ENCODE measurements around the gene TTC34.
"Not testable (repeated sequence)": the region's sequence is repeated elsewhere in the genome, so short reads cannot be mapped to it uniquely, and the experiment has no call there.

The TTC34 gene

DNA sequence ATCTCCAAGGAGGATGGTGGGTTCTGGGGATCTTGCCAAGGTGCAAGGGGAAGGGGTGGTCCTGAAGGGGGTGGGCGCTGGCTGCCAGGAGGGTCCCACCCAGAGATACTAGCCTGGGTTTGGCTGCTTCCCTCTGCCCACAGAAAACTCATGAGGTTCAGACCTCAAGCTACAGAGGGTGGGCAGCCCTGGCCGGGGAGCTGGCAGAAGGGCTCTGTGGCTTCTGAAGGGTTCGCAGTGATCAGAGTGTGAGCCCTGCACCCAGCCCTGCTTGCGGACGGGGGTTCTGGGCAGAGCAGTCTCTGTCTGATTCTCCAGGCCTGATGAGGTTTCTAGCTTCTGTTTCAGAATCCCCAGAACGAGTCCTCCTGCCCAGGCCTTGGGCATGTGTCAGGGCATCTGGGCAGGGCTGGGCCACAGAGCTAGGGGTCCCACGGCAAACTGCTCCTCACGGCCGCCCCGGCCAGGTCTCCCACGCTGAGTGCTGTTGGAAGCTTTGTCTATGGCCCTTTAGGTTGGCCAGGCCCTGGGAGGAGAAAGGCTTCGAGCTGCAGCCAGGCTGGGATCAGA lies 168.0 kb downstream of the TTC34 start:
- Mint-ChIP-seq H3K27ac (no peak overlapping the region), H3K4me3 (no peak overlapping the region), H3K36me3 (no peaks in the 10 kb centered on the region), H3K9me3 (peaks cover 6% of the 10 kb centered on the region), H3K27me3 (peaks cover 36% of the 10 kb centered on the region), H3K4me1 (no peaks in the 10 kb centered on the region)
- no peak for ATAC-seq

DNA sequence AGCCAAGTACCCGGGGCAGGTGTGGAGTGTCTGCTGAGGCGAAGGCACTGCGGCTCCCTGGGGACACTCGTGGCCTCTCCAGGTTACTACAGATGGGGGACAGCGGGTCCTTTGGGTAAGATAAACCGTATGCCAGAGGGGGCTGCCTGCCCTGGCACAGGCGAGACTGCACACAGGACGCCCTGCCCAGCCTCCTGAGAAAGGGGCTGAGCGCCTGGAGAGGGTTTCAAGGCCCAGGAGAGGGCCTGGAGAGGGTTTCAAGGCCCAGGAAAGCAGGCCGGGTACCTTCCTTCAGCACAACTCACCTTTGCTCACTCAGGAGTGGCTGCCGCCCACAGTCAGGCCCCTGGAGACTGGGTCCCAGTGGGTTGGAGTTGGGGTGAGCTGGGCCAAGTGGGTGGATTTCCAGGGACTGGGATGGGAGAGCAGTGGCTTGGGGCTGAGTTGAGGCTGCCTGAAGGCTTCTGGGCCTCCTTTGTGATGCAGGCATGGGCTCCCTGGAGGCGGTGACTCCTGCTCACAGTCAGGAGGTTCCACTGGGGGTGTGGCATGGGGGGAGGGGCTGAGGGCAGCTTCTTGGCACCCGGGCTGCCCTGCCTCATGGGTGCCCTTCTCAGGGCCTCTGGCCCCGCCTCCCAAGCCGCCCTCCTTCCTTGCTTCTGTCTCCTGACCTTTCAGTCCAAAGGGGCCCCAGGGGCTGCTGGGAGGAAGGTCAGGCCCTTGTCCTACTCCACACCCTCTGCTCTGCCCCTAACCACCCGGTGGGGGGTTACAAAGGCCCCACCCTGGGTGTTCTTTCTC lies 168.7 kb downstream of the TTC34 start, which contains the start of gene MMEL1:
MMEL1 (minus strand) TSS at position 456 of the 801 bp plus-strand sequence. CDS start 3,532 bp downstream, outside the sequence.
- Mint-ChIP-seq H3K9me3 (peaks cover 6% of the 10 kb centered on the region), H3K27me3 (peaks cover 43% of the 10 kb centered on the region), H3K4me3 (no peak within 1 kb of the TSS), H3K4me1 (no peaks in the 10 kb centered on the region), H3K36me3 (no peaks in the 10 kb centered on the region), H3K27ac (no peak within 1 kb of the TSS)
- no peak for ATAC-seq

DNA sequence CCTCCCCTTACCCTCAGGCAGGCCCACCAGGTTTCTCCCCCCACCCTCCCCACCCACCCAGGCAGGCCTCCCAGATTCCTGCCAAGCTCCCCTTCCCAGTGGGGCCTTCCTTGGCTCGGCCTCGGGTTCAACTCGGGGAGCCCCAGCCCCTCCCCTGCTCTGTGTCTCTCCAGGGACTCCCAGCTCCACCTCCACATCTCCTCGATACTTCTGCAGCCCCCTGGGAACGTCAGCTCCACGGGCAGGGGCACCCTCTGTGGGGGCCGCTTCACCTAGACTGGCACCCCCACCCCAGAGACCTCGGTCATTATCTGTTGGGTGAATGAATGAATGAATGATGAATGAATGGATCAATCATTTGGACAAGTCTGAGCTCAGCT lies 169.5 kb downstream of the TTC34 start:
- H3K27ac Mint-ChIP-seq, result no peak overlapping the region
- no peaks in the 10 kb centered on the region for H3K4me1 Mint-ChIP-seq
- no peak overlapping the region for H3K4me3 Mint-ChIP-seq
- no peaks in the 10 kb centered on the region for H3K36me3 Mint-ChIP-seq
- H3K9me3 Mint-ChIP-seq, result peaks cover 4% of the 10 kb centered on the region
- ATAC-seq, result no peak
- peaks cover 50% of the 10 kb centered on the region for H3K27me3 Mint-ChIP-seq

DNA sequence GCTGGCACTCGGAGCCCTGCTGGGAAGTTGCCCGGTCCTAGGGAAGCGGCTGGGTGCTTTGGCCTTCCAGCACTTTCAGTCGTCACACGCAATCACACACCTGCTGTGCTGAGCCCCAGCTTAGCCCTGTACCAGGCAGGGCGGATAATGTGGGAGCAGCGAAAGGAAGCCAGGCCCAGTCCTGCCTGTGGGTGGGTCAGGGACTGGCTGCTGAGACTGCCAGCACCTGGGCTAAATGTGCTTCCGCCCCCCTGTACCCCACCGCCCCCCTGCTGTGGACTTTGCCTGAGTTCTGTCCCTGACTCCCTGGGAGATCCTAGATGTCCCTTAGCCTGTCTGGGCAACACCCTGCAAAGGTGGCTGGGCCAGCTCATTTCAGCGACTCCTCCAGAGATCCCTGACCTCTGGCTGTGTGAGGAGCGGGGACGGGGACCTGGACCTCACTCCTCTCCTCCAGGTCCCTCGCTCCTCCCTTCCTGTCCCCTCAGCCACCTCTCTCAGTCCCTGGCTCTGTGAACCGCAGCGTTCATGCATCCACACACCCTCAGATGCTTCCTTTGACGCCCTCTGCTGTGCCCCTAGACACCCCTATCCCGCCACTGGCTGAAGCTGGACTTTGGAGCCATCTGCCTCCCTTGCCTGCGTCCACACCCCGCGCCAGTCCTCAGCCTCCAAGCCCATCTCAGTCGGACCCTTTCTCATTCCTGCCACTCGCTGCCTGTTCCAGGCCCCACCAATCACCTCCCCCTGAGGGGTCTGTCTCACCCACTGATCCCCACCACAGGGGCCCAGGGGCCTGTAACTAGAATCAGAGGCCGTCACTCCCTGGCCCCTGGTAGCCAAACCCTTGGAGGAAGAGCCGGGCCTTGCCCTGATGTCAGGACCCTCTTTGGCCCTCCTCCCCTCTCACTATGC lies 170.1 kb downstream of the TTC34 start:
- ATAC-seq, result no peak
- Mint-ChIP-seq H3K27ac (no peak overlapping the region), H3K27me3 (peaks cover 57% of the 10 kb centered on the region), H3K4me3 (no peak overlapping the region), H3K9me3 (no peaks in the 10 kb centered on the region), H3K36me3 (no peaks in the 10 kb centered on the region), H3K4me1 (no peaks in the 10 kb centered on the region)

DNA sequence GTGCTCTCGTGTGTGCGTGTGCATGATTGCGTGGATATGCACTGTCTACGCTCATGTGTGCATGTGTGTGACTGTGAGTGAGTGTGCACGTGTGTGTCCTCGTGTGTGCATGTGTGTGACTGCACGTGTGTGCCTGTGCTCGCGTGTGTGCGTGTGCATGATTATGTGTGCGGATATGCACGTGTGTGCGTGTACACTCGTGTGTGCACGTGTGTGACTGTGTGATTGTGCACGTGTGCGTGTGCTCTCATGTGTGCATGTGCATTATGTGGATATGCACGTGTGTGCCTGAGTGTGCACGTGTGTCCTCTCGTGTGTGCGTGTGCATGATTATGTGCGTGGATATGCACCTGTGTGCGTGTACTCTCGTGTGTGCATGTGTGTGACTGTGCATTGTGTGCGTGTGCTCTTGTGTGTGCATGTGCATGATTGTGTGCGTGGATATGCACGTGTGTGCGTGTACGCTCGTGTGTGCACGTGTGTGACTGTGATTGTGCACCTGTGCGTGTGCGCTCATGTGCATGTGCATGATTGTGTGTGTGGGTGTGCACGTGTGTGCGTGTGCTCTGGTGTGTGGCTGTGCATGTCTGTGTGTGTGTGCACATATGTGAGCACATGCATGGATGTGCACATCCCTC lies 170.9 kb downstream of the TTC34 start:
- no peaks in the 10 kb centered on the region for H3K36me3 Mint-ChIP-seq
- ATAC-seq, result no peak
- H3K4me1 Mint-ChIP-seq, result no peaks in the 10 kb centered on the region
- no peaks in the 10 kb centered on the region for H3K9me3 Mint-ChIP-seq
- no peak overlapping the region for H3K4me3 Mint-ChIP-seq
- peaks cover 64% of the 10 kb centered on the region for H3K27me3 Mint-ChIP-seq
- H3K27ac Mint-ChIP-seq, result no peak overlapping the region

DNA sequence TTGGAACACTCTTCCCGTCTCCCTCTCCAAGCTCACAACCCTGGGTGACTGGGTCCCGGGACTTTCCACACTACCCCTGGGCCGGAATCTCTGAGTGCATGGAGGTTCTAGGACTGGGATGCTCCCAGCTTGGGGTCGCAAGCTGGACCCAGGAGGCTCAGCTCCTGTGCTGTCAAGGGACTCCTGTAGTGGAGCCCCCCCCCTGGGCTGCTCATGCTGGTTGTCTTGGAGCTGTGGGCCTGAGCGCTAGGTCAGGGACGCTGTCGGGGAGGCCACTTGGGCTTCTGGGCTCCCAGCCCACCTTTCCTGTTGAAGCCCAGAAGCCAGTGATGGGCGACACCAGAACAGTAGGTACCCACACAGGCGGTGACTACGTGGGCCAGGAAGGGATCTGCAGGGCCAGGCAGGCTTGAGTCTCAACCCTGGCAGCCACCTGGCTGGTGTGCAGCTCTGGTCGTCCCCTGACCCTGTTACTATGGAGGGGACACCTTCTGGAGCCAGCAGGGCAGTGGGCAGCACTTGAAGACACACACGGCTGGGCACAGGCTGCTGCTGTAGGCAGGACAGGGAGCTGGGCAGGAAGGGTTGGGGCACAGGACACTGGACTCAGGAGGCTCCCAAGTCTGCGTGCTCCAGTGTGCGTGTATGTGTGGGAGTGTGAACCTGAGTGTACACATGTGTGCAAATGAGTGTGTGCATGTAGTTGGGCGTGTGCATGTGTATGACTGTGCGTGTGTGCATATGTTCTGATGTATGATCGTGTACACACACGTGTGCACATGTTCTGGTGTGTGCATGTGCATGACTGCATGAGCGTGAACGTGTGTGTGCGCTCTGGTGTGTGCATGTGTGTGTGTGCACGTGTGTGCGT lies 171.6 kb downstream of the TTC34 start:
- no peak overlapping the region for H3K4me3 Mint-ChIP-seq
- no peak for ATAC-seq
- H3K27ac Mint-ChIP-seq, result no peak overlapping the region
- no peaks in the 10 kb centered on the region for H3K9me3 Mint-ChIP-seq
- peaks cover 72% of the 10 kb centered on the region for H3K27me3 Mint-ChIP-seq
- no peaks in the 10 kb centered on the region for H3K36me3 Mint-ChIP-seq
- H3K4me1 Mint-ChIP-seq, result no peaks in the 10 kb centered on the region

DNA sequence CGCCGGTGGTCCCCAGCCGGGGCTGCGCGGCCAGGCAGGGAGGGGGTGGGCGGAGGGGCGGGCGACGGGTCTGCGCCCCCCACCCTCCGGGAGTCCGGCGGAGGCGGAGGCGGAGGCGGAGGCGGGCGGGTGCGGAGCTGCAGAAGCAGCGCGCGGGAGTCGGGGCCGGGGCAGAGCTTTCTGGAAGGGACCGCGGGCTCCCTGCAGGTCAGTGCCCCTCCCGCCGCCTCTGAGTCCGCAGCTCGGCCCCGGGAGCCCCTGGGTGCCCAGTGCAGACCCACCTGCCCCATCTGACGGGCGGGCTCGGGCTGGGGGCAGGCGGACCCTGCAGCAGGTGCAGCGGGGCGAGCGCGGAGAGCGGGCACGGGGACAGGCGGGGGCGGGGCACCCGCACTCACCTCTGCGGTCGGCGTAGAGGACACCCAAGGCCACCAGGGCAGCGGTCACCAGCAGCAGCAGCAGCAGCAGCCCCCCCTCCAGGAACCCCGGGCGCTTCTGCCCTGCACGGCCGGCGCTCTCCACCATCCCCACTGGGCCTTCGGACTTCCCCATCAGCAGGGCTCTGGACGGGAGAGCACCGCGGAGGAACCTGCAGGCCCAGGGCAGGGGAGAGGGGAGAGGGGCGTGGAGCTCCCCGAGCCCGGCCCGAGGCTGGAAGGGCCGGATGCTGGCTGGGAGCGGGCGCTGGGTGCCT lies 172.4 kb downstream of the TTC34 start:
- peak; percentile 42 for ATAC-seq
- Mint-ChIP-seq H3K27me3 (peaks cover 80% of the 10 kb centered on the region), H3K4me3 (no peak overlapping the region)

DNA sequence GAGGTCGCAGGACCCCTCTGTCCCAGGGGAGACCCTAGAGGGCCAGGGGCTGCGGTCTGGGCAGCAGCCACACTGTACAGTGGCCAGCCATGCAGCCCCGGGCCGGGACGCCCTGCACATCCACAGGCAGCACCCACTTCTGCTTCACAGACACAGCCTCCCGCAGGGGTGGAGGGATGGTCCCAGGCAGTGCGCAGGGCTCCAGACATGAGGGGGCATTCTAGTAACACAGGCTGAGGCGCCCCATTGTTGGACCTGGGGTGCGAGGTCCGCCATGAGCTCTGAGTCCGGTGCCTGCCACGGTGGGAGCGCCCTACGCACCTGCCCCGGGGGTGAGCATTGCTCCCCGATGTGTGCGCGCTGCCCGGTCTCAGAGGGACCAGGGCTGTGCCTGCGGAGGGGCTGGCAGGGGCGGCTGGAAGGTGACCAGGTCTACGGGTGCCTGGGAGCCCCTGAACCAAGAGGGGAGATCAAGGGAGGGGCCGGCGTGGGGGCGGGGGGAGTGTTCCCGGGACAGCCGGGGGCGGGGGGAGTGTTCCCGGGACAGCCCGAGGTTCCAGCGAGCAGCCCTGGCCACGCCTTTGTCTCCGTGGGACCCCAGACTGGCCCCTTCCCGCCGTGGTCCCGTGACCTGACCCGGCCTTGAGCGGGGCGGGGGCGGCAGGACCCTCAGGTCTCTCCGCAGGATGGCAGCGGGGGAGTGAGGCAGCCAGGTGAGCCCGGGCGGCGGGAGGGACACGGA lies 173.1 kb downstream of the TTC34 start:
- Mint-ChIP-seq H3K36me3 (no peaks in the 10 kb centered on the region), H3K27ac (no peak overlapping the region), H3K4me1 (no peaks in the 10 kb centered on the region), H3K27me3 (peaks cover 82% of the 10 kb centered on the region), H3K4me3 (no peak overlapping the region), H3K9me3 (no peaks in the 10 kb centered on the region)
- ATAC-seq, result peak; percentile 47

More for the DNA sequence above, 172.4 kb downstream of the TTC34 start:
- Mint-ChIP-seq H3K27ac (no peak overlapping the region), H3K36me3 (no peaks in the 10 kb centered on the region), H3K9me3 (no peaks in the 10 kb centered on the region), H3K4me1 (no peaks in the 10 kb centered on the region)

DNA sequence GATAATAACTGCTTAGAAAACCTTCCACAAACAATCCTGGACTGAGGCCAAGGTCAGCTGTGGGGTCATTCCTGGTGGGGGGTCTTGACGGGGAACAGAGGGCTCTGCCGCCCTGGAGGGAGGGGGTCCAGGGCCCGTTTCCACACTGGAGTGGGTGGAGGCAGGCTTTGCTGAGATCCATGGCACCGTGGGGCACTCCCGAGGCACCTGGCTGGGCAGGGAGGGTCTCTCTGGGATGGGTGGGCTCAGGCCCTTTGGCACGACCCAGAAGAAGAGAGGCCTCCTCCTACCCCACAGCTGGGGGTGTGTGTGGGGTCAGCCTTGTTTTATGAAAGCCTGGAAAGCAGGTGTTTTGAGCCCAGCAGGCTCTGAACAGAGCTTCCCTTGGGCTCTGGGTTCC lies 173.7 kb downstream of the TTC34 start:
- Mint-ChIP-seq H3K36me3 (no peaks in the 10 kb centered on the region), H3K27me3 (peaks cover 78% of the 10 kb centered on the region), H3K27ac (no peak overlapping the region), H3K4me3 (no peak overlapping the region), H3K9me3 (no peaks in the 10 kb centered on the region), H3K4me1 (no peaks in the 10 kb centered on the region)
- no peak for ATAC-seq

DNA sequence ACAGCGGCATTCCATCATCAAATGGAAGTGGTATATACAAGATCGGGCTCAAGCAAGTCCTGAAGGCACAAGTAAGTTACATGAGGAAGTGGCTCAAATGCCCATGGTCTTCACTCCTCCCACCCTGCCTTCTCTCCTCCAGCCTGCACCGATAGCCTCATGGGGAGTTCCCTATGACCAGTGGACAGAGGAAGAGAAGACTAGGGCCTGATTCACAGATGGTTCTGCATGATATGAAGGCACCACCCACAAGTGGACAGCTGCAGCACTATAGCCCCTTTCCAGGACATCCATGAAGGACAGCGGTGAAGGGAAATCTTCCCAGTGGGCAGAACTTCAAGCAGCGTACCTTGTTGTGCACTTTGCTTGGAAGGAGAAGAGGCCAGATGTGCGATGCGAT lies 175.7 kb downstream of the TTC34 start:
- not testable (repeated sequence) for H3K4me3 Mint-ChIP-seq, H3K27ac Mint-ChIP-seq, H3K36me3 Mint-ChIP-seq, H3K4me1 Mint-ChIP-seq, ATAC-seq, H3K9me3 Mint-ChIP-seq
- H3K27me3 Mint-ChIP-seq, result peaks cover 82% of the 10 kb centered on the region

DNA sequence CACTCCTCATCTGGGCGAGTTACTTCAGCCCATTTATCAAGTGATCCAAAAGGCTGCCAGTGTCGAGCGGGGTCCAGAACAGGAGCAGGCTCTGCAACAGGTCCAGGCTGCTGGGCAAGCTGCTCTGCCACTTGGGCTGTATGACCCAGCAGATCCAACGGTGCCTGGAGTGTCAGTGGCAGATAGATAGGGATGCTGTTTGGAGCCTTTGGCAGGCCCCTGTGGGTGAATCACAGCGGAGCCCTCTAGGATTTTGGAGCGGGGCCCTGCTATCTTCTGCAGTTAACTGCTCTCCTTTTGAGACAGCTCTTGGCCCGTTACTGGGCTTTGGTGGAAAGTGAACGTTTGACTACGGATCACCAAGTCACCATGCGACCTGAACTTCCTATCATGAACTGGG lies 176.2 kb downstream of the TTC34 start:
- Mint-ChIP-seq H3K36me3 (no peaks in the 10 kb centered on the region), H3K9me3 (no peaks in the 10 kb centered on the region), H3K27me3 (peaks cover 86% of the 10 kb centered on the region), H3K4me3 (no peak overlapping the region), H3K4me1 (no peaks in the 10 kb centered on the region), H3K27ac (no peak overlapping the region)
- ATAC-seq, result no peak

DNA sequence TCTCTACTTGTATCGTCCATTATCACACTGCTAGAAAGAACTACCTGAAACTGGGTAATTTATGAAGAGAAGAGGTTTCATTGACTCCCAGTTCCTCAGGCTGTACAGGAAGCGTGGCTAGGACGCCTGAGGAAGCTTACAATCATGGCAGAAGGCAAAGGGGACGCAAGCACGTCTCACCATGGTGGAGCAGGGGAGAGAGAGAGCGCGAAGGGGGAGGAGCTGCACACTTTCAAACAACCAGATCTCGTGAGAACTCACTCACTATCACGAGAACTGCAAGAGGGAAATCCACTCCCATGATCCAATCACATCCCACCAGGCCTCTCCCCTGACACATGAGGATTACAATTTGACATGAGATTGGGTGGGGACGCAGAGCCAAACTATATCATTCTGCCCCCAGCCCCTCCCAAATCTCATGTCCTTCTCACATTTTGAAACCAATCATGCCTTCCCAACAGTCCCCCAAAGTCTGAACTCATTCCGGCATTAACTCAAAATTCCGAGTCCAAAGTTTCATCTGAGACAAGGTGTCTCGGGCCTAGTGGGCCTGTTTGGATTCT lies 176.7 kb downstream of the TTC34 start:
- Mint-ChIP-seq H3K9me3 (peaks cover 3% of the 10 kb centered on the region), H3K4me1 (no peaks in the 10 kb centered on the region), H3K27me3 (peaks cover 88% of the 10 kb centered on the region), H3K4me3 (no peak overlapping the region), H3K27ac (no peak overlapping the region), H3K36me3 (peaks cover 5% of the 10 kb centered on the region)
- no peak for ATAC-seq

All from stimulated activated memory B cell treated with anti-CD40 and anti-IgM and Interleukin-4, amounts not matched to agents 10 μg/mL and 1 μg/mL and 100 μg/mL, for 72 hours (primary cell).